Panc1 (cell line): ENCODE data around the gene CNRIP1. TPM values are rescaled to one million over a fixed set of nuclear protein-coding genes. Genes with fewer than 3 reads are reported as not detected.

Source experiments
- ATAC-seq: fragments of 200-7000 bp; cut with Tn5 transposase; 2 replicates; pipeline ENCODE4 v1.9.1; 2020; ENCODE audit warnings: mild to moderate bottlenecking, moderate library complexity
- BruUV-seq: library from RNA; stranded (reverse); fragments of 400-500 nt; replicated peaks from 2 replicates; lab custom pipeline; 2021; lab: Mats Ljungman, UMichigan
- CTCF ChIA-PET: fragments of 300-600 bp; sonication (Branson Sonifier 250); formaldehyde crosslinking; loops from one replicate; lab custom pipeline; 2022; ENCODE audit warnings: antibody characterized with exemption; lab: Charles Lee
- POLR2A ChIA-PET: fragments of 300-600 bp; sonication (Branson Sonifier 250); formaldehyde crosslinking; loops from one replicate; lab custom pipeline; 2022; ENCODE audit warnings: antibody characterized with exemption; lab: Charles Lee
- DNase-seq: peaks from one replicate; pipeline ENCODE4 v3.0.0-alpha.2; 2010; ENCODE audit warnings: low read depth, low spot score
- H3K27ac ChIP-seq: 2 replicates; pipeline ENCODE4 v1.5.1; 2011; ENCODE audit warnings: mild to moderate bottlenecking, low read length, inconsistent platforms
- H3K27me3 ChIP-seq: fragments of 200-500 bp; sonication (Bioruptor generic); 2 replicates; pipeline ENCODE4 v1.6.0; 2014; ENCODE audit warnings: low read length, inconsistent platforms; ENCODE audit not compliant: control insufficient read depth, insufficient read depth
- H3K36me3 ChIP-seq: fragments of 200-500 bp; sonication (Bioruptor generic); 2 replicates; pipeline ENCODE4 v1.5.1; 2014; ENCODE audit warnings: inconsistent platforms, mild to moderate bottlenecking, low read length, moderate library complexity; ENCODE audit not compliant: control insufficient read depth, insufficient read depth
- H3K4me1 ChIP-seq: 2 replicates; pipeline ENCODE4 v1.5.1; 2011; ENCODE audit warnings: inconsistent platforms, mild to moderate bottlenecking, low read length, moderate library complexity; ENCODE audit not compliant: control insufficient read depth, insufficient read depth
- H3K4me3 ChIP-seq, 2 experiments: 2 replicates each; pipeline ENCODE4 v1.5.1; 2011 to 2012; ENCODE audit warnings: low read depth in 2 of 2, low read length in 2 of 2, mild to moderate bottlenecking in 2 of 2, inconsistent platforms in 1 of 2, moderate library complexity in 1 of 2
- H3K9me3 ChIP-seq: fragments of 200-500 bp; sonication (Bioruptor generic); 2 replicates; pipeline ENCODE4 v1.5.1; 2014; ENCODE audit warnings: low read depth, mild to moderate bottlenecking, inconsistent platforms, low read length, moderate library complexity; ENCODE audit not compliant: control insufficient read depth, insufficient read depth
- POLR2AphosphoS5 ChIP-seq: IDR thresholded peaks from 2 replicates; pipeline ENCODE4 v1.6.1; 2012; ENCODE audit warnings: mild to moderate bottlenecking, low read depth, low read length, moderate library complexity
- SIN3A ChIP-seq: IDR thresholded peaks from 2 replicates; pipeline ENCODE4 v1.6.1; 2012; ENCODE audit warnings: low read depth, mild to moderate bottlenecking, low read length, moderate library complexity, borderline replicate concordance; ENCODE audit not compliant: insufficient read depth
- TCF7L2 ChIP-seq: IDR thresholded peaks from 2 replicates; pipeline ENCODE4 v1.6.1; 2011; ENCODE audit warnings: mild to moderate bottlenecking, low read depth, low read length, inconsistent platforms
- in situ Hi-C: cut with HindIII; loops from 2 replicates; pipeline ENCODE4 v1.10.0; 2016; ENCODE audit warnings: low sequenced_read_pairs, low pct_unique_long_range_greater_than_20kb
- intact Hi-C: fragments of 100-400 bp; cut with micrococcal nuclease; formaldehyde crosslinking; loops from one replicate; pipeline ENCODE4 v1.10.0; 2022; ENCODE audit not compliant: unreplicated experiment
- total RNA-seq: library from RNA; stranded (reverse); gene quantifications from one replicate; pipeline ENCODE4 v1.2.1, GENCODE V29; 2021; ENCODE audit not compliant: unreplicated experiment
- TF ChIP-seq, protein P1 (sequence below): fragments of 450-650 bp; IDR thresholded peaks from 2 replicates; pipeline ENCODE4 v1.5.1; 2017; ENCODE audit warnings: mild to moderate bottlenecking
- TF ChIP-seq, protein P2 (sequence below), 2 experiments: IDR thresholded peaks; 2 replicates each; pipeline ENCODE4 v1.6.1; 2011 to 2012; ENCODE audit warnings: low read depth in 2 of 2, control low read depth in 1 of 2, low read length in 1 of 2, mild to moderate bottlenecking in 1 of 2, moderate library complexity in 1 of 2; ENCODE audit not compliant: insufficient read depth in 1 of 2

The CNRIP1 gene
- total RNA-seq, 1 experiment from 2014 or later: not detected

DNA sequence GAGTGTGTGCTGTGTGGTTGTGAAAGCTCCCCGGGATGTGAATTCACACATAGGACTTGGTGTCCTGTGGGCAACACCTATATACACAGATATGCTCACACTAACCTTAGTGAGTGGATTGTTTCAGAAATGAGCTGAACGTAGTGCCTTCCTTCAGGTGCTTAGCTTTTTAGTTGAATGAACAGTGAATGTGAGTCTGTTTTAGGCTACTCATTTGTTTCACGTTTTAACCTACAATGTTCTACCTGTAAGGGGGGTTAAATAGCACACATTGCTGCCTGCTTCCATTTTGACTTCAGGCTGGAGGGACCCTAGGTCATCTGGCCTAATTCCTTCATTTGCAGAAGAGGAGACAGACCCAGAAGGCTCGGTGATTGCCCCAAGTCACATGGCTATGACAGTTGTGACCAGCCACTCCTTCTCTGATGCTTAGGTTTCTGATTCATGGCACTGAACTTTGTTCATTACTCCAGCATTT is 46.4 kb upstream of the CNRIP1 start:
- Histone ChIP-seq H3K4me3 (no peak overlapping the region), H3K4me1 (no peaks in the 10 kb centered on the region), H3K36me3 (no peaks in the 10 kb centered on the region), H3K27me3 (no peaks in the 10 kb centered on the region), H3K27ac (no peak overlapping the region), H3K9me3 (no peaks in the 10 kb centered on the region)
- intact Hi-C loops (no loop called here), in situ Hi-C loops (no loop called here)
- ChIA-PET CTCF (no interaction called here), POLR2A (no interaction called here)
- ATAC-seq: no peak
- TF ChIP-seq POLR2AphosphoS5 (no peak), SIN3A (no peak), TCF7L2 (no peak)
- TF ChIP-seq, protein P1, sequence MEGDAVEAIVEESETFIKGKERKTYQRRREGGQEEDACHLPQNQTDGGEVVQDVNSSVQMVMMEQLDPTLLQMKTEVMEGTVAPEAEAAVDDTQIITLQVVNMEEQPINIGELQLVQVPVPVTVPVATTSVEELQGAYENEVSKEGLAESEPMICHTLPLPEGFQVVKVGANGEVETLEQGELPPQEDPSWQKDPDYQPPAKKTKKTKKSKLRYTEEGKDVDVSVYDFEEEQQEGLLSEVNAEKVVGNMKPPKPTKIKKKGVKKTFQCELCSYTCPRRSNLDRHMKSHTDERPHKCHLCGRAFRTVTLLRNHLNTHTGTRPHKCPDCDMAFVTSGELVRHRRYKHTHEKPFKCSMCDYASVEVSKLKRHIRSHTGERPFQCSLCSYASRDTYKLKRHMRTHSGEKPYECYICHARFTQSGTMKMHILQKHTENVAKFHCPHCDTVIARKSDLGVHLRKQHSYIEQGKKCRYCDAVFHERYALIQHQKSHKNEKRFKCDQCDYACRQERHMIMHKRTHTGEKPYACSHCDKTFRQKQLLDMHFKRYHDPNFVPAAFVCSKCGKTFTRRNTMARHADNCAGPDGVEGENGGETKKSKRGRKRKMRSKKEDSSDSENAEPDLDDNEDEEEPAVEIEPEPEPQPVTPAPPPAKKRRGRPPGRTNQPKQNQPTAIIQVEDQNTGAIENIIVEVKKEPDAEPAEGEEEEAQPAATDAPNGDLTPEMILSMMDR: no peak
- TF ChIP-seq, protein P2, sequence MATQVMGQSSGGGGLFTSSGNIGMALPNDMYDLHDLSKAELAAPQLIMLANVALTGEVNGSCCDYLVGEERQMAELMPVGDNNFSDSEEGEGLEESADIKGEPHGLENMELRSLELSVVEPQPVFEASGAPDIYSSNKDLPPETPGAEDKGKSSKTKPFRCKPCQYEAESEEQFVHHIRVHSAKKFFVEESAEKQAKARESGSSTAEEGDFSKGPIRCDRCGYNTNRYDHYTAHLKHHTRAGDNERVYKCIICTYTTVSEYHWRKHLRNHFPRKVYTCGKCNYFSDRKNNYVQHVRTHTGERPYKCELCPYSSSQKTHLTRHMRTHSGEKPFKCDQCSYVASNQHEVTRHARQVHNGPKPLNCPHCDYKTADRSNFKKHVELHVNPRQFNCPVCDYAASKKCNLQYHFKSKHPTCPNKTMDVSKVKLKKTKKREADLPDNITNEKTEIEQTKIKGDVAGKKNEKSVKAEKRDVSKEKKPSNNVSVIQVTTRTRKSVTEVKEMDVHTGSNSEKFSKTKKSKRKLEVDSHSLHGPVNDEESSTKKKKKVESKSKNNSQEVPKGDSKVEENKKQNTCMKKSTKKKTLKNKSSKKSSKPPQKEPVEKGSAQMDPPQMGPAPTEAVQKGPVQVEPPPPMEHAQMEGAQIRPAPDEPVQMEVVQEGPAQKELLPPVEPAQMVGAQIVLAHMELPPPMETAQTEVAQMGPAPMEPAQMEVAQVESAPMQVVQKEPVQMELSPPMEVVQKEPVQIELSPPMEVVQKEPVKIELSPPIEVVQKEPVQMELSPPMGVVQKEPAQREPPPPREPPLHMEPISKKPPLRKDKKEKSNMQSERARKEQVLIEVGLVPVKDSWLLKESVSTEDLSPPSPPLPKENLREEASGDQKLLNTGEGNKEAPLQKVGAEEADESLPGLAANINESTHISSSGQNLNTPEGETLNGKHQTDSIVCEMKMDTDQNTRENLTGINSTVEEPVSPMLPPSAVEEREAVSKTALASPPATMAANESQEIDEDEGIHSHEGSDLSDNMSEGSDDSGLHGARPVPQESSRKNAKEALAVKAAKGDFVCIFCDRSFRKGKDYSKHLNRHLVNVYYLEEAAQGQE (IDR thresholded peaks at IDR 0.05; ENCODE audit: insufficient read depth in 1 of 2, low read depth in 2 of 2, low read length in 1 of 2): no peak
- BruUV-seq: no TSS peak
- no peak for DNase-seq

DNA sequence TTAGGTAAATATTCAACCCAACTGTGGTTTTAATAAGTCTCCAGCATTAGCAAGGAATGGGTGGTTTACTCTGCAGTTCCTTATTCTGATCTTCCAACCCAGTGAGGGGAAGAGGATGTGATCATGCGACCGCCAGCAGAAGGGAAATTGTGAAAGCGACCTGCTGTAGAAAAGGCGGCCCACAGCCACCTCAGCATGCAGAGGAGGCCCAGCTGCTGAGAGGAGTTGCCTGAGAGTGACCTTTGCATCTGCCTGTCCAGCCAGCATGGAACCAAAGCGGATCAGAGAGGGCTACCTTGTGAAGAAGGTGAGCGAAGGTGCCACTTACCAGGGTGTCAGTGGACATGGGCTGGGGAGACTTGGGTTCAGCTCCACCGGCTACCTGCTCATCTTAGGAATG is 45.3 kb upstream of the CNRIP1 start, which contains the start of gene PLEK:
Gene PLEK, plus strand, starts transcription at position 196 of the 400 bp plus-strand sequence. Its CDS starts 70 bp downstream, at position 266.
- Histone ChIP-seq H3K4me3 (no peak within 1 kb of the TSS), H3K36me3 (no peaks in the 10 kb centered on the region), H3K27me3 (no peaks in the 10 kb centered on the region), H3K9me3 (no peaks in the 10 kb centered on the region), H3K4me1 (no peaks in the 10 kb centered on the region), H3K27ac (no peak within 1 kb of the TSS)
- ATAC-seq: no peak
- ChIA-PET POLR2A (no interaction called here), CTCF (no interaction called here)
- intact Hi-C loops: no loop called here
- in situ Hi-C loops: no loop called here
- BruUV-seq: no TSS peak
- TF ChIP-seq, protein P1: no peak
- TF ChIP-seq SIN3A: no peak
- no peak for DNase-seq
